H1 (cell line): ENCODE results near the gene OVCH2. TPM values are rescaled to one million over a fixed set of nuclear protein-coding genes. Genes with fewer than 3 reads are reported as not detected.

ENCODE experiments used
- BRCA1 ChIP-seq: IDR thresholded peaks from 2 replicates; pipeline ENCODE4 v1.6.1; 2012; ENCODE audit warnings: low read depth, low read length, improper control_type of control experiment
- CBX5 ChIP-seq: fragments of 300-800, 300-1000 bp; sonication (generic); IDR thresholded peaks from 2 replicates; pipeline ENCODE4 v1.7.1; 2016; ENCODE audit warnings: antibody characterized with exemption, low read length, low read depth
- EGR1 ChIP-seq: IDR thresholded peaks from 2 replicates; pipeline ENCODE4 v1.6.1; 2011; ENCODE audit warnings: low read depth, low read length, borderline replicate concordance
- KDM5A ChIP-seq: fragments of 200-600 bp; IDR thresholded peaks from 2 replicates; pipeline ENCODE4 v1.7.1; 2012; ENCODE audit warnings: mild to moderate bottlenecking, low read length, inconsistent platforms, mixed read lengths
- POLR2A ChIP-seq, 2 experiments: IDR thresholded peaks; 1 replicate in 1 of 2; 2 replicates in 1 of 2; pipeline ENCODE4 v1.6.1; 2011; ENCODE audit warnings: low read depth in 2 of 2, low read length in 2 of 2, mild to moderate bottlenecking in 2 of 2; ENCODE audit errors: control extremely low read depth in 1 of 2
- RAD21 ChIP-seq, 2 experiments: IDR thresholded peaks in 1 of 2; conservative IDR thresholded peaks in 1 of 2; 2 replicates each; pipeline ENCODE4 v1.6.1; 2011; ENCODE audit warnings: low read depth in 2 of 2, low read length in 2 of 2, improper control_type of control experiment in 1 of 2, inconsistent platforms in 1 of 2, mild to moderate bottlenecking in 1 of 2, moderate library complexity in 1 of 2
- SIN3A ChIP-seq, 2 experiments: IDR thresholded peaks in 1 of 2; conservative IDR thresholded peaks in 1 of 2; 2 replicates each; pipeline ENCODE4 v1.6.1; 2011 to 2012; ENCODE audit warnings: low read length in 2 of 2, improper control_type of control experiment in 1 of 2, low read depth in 1 of 2, mild to moderate bottlenecking in 1 of 2
- SUZ12 ChIP-seq: fragments of 200-600 bp; sonication (generic); IDR thresholded peaks from 2 replicates; pipeline ENCODE4 v1.6.1; 2012; ENCODE audit warnings: mild to moderate bottlenecking, inconsistent platforms, low read length, moderate library complexity, mixed read lengths
- ZNF274 ChIP-seq: IDR thresholded peaks from 2 replicates; pipeline ENCODE4 v1.7.0; 2012; ENCODE audit warnings: low read length, borderline replicate concordance; ENCODE audit errors: extremely low read depth
- polyA plus RNA-seq, 7 experiments: library from polyadenylated mRNA; depleted of rRNA in 3 of 7; stranded (reverse) in 5 of 7; unstranded in 2 of 7; fragments of >200 nt in 5 of 7; fragments of 200-250 nt in 2 of 7; gene quantifications; 1 replicate in 5 of 7; 2 replicates in 1 of 7; 4 replicates in 1 of 7; pipeline versions ENCODE4 v1.2.1 to v1.2.3, GENCODE V29; 2011 to 2013; ENCODE audit warnings: missing spikeins in 2 of 7, mixed read lengths in 2 of 7
- total RNA-seq: library from RNA; stranded (reverse); fragmentation: NEBNext Ultra II Directional; extraction: Animal tissue kit (Norgen Biotek cat#: 25700); gene quantifications from 2 replicates; pipeline ENCODE4 v1.2.1, GENCODE V29; 2021
- TF ChIP-seq, protein P1 (sequence below): IDR thresholded peaks from 2 replicates; pipeline ENCODE4 v1.6.1; 2012; ENCODE audit warnings: low read length, inconsistent platforms
- TF ChIP-seq, protein P2 (sequence below), 3 experiments: IDR thresholded peaks; 1 replicate in 2 of 3; 2 replicates in 1 of 3; pipeline versions ENCODE4 v1.5.1 to v1.6.1; 2011; ENCODE audit warnings: low read length in 3 of 3, mild to moderate bottlenecking in 3 of 3, inconsistent platforms in 2 of 3, low read depth in 1 of 3, moderate library complexity in 1 of 3; ENCODE audit not compliant: insufficient read depth in 1 of 3; ENCODE audit errors: control extremely low read depth in 1 of 3

Gene OVCH2
- total and polyA plus RNA-seq, 2 of the 8 experiments (the other 6 are each of a cell fraction or from before 2014, with no cell fraction given), result 0.03 to 1.1 TPM

DNA sequence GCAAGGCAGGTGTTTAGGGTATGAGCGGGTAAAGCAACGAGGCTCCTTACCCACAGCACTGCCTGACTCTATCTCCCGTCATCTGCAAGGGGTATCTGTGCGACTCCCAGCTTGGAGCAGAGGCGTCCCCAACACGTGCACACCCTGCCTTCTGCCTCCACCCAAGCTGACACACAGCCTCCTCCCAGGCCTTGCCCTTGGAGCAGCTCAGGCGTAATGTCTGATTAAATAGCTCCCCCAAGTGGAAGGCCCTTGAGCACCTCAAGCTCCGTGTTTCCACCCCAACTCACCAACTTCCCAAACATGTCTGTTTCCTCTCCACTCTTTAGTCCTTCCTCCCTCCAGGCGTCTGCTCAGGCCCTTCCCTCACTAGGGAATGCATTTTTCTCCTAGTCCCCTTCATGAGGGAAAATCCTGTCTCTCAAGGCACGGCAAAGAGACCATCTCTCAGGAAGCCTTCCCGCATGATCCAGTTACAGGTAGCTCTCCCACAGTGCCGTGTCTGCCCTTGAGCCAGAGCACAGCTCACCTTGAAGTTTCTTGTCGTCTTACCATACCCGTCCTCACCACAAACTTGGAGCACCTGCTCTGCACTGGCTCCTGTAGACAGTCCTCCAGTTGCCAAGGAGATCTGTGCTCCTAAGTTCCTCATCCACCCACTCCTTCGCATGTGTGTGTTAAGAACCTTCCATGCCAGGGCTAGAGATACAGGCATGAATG, 48.8 kb downstream of the OVCH2 start (continued):
- no peak for TF ChIP-seq KDM5A
- no peak for TF ChIP-seq EGR1
- no peak for TF ChIP-seq BRCA1
- TF ChIP-seq, protein P1, sequence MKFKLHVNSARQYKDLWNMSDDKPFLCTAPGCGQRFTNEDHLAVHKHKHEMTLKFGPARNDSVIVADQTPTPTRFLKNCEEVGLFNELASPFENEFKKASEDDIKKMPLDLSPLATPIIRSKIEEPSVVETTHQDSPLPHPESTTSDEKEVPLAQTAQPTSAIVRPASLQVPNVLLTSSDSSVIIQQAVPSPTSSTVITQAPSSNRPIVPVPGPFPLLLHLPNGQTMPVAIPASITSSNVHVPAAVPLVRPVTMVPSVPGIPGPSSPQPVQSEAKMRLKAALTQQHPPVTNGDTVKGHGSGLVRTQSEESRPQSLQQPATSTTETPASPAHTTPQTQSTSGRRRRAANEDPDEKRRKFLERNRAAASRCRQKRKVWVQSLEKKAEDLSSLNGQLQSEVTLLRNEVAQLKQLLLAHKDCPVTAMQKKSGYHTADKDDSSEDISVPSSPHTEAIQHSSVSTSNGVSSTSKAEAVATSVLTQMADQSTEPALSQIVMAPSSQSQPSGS, result no peak
- TF ChIP-seq POLR2A (IDR thresholded peaks at IDR 0.05; ENCODE audit: control extremely low read depth in 1 of 2, low read depth in 2 of 2, low read length in 2 of 2), result no peak
- TF ChIP-seq SUZ12, result no peak
- no peak for TF ChIP-seq SIN3A (conservative IDR thresholded peaks at IDR 0.05 in 1 of 2, IDR thresholded peaks at IDR 0.05 in 1 of 2; ENCODE audit: low read depth in 1 of 2, low read length in 2 of 2)
- TF ChIP-seq, protein P2, sequence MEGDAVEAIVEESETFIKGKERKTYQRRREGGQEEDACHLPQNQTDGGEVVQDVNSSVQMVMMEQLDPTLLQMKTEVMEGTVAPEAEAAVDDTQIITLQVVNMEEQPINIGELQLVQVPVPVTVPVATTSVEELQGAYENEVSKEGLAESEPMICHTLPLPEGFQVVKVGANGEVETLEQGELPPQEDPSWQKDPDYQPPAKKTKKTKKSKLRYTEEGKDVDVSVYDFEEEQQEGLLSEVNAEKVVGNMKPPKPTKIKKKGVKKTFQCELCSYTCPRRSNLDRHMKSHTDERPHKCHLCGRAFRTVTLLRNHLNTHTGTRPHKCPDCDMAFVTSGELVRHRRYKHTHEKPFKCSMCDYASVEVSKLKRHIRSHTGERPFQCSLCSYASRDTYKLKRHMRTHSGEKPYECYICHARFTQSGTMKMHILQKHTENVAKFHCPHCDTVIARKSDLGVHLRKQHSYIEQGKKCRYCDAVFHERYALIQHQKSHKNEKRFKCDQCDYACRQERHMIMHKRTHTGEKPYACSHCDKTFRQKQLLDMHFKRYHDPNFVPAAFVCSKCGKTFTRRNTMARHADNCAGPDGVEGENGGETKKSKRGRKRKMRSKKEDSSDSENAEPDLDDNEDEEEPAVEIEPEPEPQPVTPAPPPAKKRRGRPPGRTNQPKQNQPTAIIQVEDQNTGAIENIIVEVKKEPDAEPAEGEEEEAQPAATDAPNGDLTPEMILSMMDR (IDR thresholded peaks at IDR 0.05; ENCODE audit: control extremely low read depth in 1 of 3, insufficient read depth in 1 of 3, low read depth in 1 of 3, low read length in 3 of 3), result peak; percentile 74 to 90 (median 89)
- peak; percentile 96 to 97 for TF ChIP-seq RAD21 (IDR thresholded peaks at IDR 0.05 in 1 of 2, conservative IDR thresholded peaks at IDR 0.05 in 1 of 2; ENCODE audit: low read depth in 2 of 2, low read length in 2 of 2)
- no peak for TF ChIP-seq CBX5
- TF ChIP-seq ZNF274, result no peak
